Panc1 (cell line): Measurements from ENCODE around the gene DOCK4. TPM values are rescaled to one million over a fixed set of nuclear protein-coding genes. Genes with fewer than 3 reads are reported as not detected.

Experiments
- ATAC-seq: fragments of 200-7000 bp; cut with Tn5 transposase; 2 replicates; pipeline ENCODE4 v1.9.1; 2020; ENCODE audit warnings: mild to moderate bottlenecking, moderate library complexity
- BruUV-seq: library from RNA; stranded (reverse); fragments of 400-500 nt; replicated peaks from 2 replicates; lab custom pipeline; 2021; lab: Mats Ljungman, UMichigan
- CTCF ChIA-PET: fragments of 300-600 bp; sonication (Branson Sonifier 250); formaldehyde crosslinking; loops from one replicate; lab custom pipeline; 2022; ENCODE audit warnings: antibody characterized with exemption; lab: Charles Lee
- POLR2A ChIA-PET: fragments of 300-600 bp; sonication (Branson Sonifier 250); formaldehyde crosslinking; loops from one replicate; lab custom pipeline; 2022; ENCODE audit warnings: antibody characterized with exemption; lab: Charles Lee
- DNase-seq: peaks from one replicate; pipeline ENCODE4 v3.0.0-alpha.2; 2010; ENCODE audit warnings: low read depth, low spot score
- H3K27ac ChIP-seq: 2 replicates; pipeline ENCODE4 v1.5.1; 2011; ENCODE audit warnings: mild to moderate bottlenecking, low read length, inconsistent platforms
- H3K27me3 ChIP-seq: fragments of 200-500 bp; sonication (Bioruptor generic); 2 replicates; pipeline ENCODE4 v1.6.0; 2014; ENCODE audit warnings: low read length, inconsistent platforms; ENCODE audit not compliant: control insufficient read depth, insufficient read depth
- H3K36me3 ChIP-seq: fragments of 200-500 bp; sonication (Bioruptor generic); 2 replicates; pipeline ENCODE4 v1.5.1; 2014; ENCODE audit warnings: inconsistent platforms, mild to moderate bottlenecking, low read length, moderate library complexity; ENCODE audit not compliant: control insufficient read depth, insufficient read depth
- H3K4me1 ChIP-seq: 2 replicates; pipeline ENCODE4 v1.5.1; 2011; ENCODE audit warnings: inconsistent platforms, mild to moderate bottlenecking, low read length, moderate library complexity; ENCODE audit not compliant: control insufficient read depth, insufficient read depth
- H3K4me3 ChIP-seq, 2 experiments: 2 replicates each; pipeline ENCODE4 v1.5.1; 2011 to 2012; ENCODE audit warnings: low read depth in 2 of 2, low read length in 2 of 2, mild to moderate bottlenecking in 2 of 2, inconsistent platforms in 1 of 2, moderate library complexity in 1 of 2
- H3K9me3 ChIP-seq: fragments of 200-500 bp; sonication (Bioruptor generic); 2 replicates; pipeline ENCODE4 v1.5.1; 2014; ENCODE audit warnings: low read depth, mild to moderate bottlenecking, inconsistent platforms, low read length, moderate library complexity; ENCODE audit not compliant: control insufficient read depth, insufficient read depth
- POLR2AphosphoS5 ChIP-seq: IDR thresholded peaks from 2 replicates; pipeline ENCODE4 v1.6.1; 2012; ENCODE audit warnings: mild to moderate bottlenecking, low read depth, low read length, moderate library complexity
- SIN3A ChIP-seq: IDR thresholded peaks from 2 replicates; pipeline ENCODE4 v1.6.1; 2012; ENCODE audit warnings: low read depth, mild to moderate bottlenecking, low read length, moderate library complexity, borderline replicate concordance; ENCODE audit not compliant: insufficient read depth
- TCF7L2 ChIP-seq: IDR thresholded peaks from 2 replicates; pipeline ENCODE4 v1.6.1; 2011; ENCODE audit warnings: mild to moderate bottlenecking, low read depth, low read length, inconsistent platforms
- in situ Hi-C: cut with HindIII; loops from 2 replicates; pipeline ENCODE4 v1.10.0; 2016; ENCODE audit warnings: low sequenced_read_pairs, low pct_unique_long_range_greater_than_20kb
- intact Hi-C: fragments of 100-400 bp; cut with micrococcal nuclease; formaldehyde crosslinking; loops from one replicate; pipeline ENCODE4 v1.10.0; 2022; ENCODE audit not compliant: unreplicated experiment
- total RNA-seq: library from RNA; stranded (reverse); gene quantifications from one replicate; pipeline ENCODE4 v1.2.1, GENCODE V29; 2021; ENCODE audit not compliant: unreplicated experiment
- TF ChIP-seq, protein P1 (sequence below): fragments of 450-650 bp; IDR thresholded peaks from 2 replicates; pipeline ENCODE4 v1.5.1; 2017; ENCODE audit warnings: mild to moderate bottlenecking
- TF ChIP-seq, protein P2 (sequence below), 2 experiments: IDR thresholded peaks; 2 replicates each; pipeline ENCODE4 v1.6.1; 2011 to 2012; ENCODE audit warnings: low read depth in 2 of 2, control low read depth in 1 of 2, low read length in 1 of 2, mild to moderate bottlenecking in 1 of 2, moderate library complexity in 1 of 2; ENCODE audit not compliant: insufficient read depth in 1 of 2

DOCK4 gene
- total RNA-seq, 1 experiment from 2014 or later = 10.8 TPM

DNA sequence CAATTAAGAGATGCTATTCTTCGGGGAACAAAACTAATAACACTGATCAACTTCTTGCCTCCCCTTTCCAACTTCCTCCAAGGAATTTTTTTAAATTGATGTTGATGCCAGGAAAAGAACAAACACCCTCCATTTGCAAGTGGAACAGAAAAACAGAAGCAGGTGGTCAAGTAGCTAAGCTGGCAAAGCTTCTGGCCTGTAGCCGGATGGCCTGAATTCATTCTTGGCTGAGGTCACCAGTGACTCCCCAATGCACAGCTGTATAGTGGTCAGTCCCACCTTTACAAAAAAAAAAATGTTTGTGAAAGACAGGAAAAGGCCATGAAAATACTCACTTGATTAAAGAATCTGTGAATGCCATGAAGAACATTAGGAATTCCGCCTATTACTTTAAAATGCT lies 39.1 kb downstream of the DOCK4 start:
- ChIA-PET POLR2A (no interaction called here), CTCF (no interaction called here)
- BruUV-seq = no TSS peak
- Histone ChIP-seq H3K27ac (no peak overlapping the region), H3K4me1 (peaks cover 6% of the 10 kb centered on the region), H3K27me3 (no peaks in the 10 kb centered on the region), H3K9me3 (no peaks in the 10 kb centered on the region), H3K4me3 (no peak overlapping the region), H3K36me3 (no peaks in the 10 kb centered on the region)
- DNase-seq (no peak), ATAC-seq (no peak)
- intact Hi-C loops = no loop called here
- TF ChIP-seq, protein P1, sequence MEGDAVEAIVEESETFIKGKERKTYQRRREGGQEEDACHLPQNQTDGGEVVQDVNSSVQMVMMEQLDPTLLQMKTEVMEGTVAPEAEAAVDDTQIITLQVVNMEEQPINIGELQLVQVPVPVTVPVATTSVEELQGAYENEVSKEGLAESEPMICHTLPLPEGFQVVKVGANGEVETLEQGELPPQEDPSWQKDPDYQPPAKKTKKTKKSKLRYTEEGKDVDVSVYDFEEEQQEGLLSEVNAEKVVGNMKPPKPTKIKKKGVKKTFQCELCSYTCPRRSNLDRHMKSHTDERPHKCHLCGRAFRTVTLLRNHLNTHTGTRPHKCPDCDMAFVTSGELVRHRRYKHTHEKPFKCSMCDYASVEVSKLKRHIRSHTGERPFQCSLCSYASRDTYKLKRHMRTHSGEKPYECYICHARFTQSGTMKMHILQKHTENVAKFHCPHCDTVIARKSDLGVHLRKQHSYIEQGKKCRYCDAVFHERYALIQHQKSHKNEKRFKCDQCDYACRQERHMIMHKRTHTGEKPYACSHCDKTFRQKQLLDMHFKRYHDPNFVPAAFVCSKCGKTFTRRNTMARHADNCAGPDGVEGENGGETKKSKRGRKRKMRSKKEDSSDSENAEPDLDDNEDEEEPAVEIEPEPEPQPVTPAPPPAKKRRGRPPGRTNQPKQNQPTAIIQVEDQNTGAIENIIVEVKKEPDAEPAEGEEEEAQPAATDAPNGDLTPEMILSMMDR = no peak
- TF ChIP-seq TCF7L2 (no peak), SIN3A (no peak), POLR2AphosphoS5 (no peak)
- TF ChIP-seq, protein P2, sequence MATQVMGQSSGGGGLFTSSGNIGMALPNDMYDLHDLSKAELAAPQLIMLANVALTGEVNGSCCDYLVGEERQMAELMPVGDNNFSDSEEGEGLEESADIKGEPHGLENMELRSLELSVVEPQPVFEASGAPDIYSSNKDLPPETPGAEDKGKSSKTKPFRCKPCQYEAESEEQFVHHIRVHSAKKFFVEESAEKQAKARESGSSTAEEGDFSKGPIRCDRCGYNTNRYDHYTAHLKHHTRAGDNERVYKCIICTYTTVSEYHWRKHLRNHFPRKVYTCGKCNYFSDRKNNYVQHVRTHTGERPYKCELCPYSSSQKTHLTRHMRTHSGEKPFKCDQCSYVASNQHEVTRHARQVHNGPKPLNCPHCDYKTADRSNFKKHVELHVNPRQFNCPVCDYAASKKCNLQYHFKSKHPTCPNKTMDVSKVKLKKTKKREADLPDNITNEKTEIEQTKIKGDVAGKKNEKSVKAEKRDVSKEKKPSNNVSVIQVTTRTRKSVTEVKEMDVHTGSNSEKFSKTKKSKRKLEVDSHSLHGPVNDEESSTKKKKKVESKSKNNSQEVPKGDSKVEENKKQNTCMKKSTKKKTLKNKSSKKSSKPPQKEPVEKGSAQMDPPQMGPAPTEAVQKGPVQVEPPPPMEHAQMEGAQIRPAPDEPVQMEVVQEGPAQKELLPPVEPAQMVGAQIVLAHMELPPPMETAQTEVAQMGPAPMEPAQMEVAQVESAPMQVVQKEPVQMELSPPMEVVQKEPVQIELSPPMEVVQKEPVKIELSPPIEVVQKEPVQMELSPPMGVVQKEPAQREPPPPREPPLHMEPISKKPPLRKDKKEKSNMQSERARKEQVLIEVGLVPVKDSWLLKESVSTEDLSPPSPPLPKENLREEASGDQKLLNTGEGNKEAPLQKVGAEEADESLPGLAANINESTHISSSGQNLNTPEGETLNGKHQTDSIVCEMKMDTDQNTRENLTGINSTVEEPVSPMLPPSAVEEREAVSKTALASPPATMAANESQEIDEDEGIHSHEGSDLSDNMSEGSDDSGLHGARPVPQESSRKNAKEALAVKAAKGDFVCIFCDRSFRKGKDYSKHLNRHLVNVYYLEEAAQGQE (IDR thresholded peaks at IDR 0.05; ENCODE audit: insufficient read depth in 1 of 2, low read depth in 2 of 2, low read length in 1 of 2) = no peak
- in situ Hi-C loops = no loop called here

DNA sequence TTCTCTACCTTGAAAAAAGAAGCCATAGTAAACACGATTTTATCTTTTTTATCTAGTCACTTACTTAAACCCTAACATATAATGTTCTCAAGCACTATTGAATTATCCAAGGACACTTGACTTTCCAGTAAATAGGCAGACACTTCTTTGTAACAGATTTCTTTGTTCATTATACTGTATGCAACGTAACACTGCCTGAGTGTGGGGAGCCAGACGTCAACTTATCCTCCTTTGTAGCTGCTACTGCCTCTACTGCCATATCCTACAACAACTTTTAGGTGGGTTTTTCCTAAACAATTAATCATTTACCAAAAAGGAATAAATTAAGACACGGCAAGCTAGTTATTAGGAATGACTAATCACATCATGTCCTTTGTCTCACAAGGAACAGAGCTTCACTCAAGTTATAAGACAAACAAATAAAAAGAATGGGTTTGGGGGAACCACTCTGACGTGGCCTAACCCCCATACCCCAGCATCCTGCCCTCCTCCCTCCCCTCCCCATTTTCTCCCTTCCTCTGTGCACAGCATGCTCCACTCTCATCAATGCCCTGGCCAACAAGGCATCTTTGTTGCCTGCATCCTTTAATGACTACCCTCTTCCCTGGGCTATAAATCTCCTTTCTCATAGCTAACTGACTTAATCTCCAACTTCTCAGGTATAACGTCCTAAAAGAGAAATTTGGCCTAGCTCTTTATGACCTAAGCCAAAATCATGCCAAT lies 43.3 kb downstream of the DOCK4 start:
- H3K36me3 ChIP-seq = no peaks in the 10 kb centered on the region
- peaks cover 11% of the 10 kb centered on the region for H3K4me1 ChIP-seq
- no TSS peak for BruUV-seq
- ATAC-seq (no peak), DNase-seq (no peak)
- ChIA-PET CTCF (no interaction called here), POLR2A (no interaction called here)
- TF ChIP-seq SIN3A = no peak
- no peak for TF ChIP-seq POLR2AphosphoS5
- TF ChIP-seq, protein P2 (IDR thresholded peaks at IDR 0.05; ENCODE audit: insufficient read depth in 1 of 2, low read depth in 2 of 2, low read length in 1 of 2) = no peak
- TF ChIP-seq TCF7L2 = no peak
- TF ChIP-seq, protein P1 = no peak
- H3K27me3 ChIP-seq = no peaks in the 10 kb centered on the region
- in situ Hi-C loops (no loop called here), intact Hi-C loops (no loop called here)
- no peak overlapping the region for H3K4me3 ChIP-seq
- no peaks in the 10 kb centered on the region for H3K9me3 ChIP-seq
- H3K27ac ChIP-seq = no peak overlapping the region
